SK-N-DZ (cell line): ENCODE data around the gene DTX1.

Experiments
- DNase-seq: peaks from one replicate; pipeline ENCODE4 v3.0.0-alpha.2; 2015; ENCODE audit warnings: low spot score

DTX1 gene

DNA sequence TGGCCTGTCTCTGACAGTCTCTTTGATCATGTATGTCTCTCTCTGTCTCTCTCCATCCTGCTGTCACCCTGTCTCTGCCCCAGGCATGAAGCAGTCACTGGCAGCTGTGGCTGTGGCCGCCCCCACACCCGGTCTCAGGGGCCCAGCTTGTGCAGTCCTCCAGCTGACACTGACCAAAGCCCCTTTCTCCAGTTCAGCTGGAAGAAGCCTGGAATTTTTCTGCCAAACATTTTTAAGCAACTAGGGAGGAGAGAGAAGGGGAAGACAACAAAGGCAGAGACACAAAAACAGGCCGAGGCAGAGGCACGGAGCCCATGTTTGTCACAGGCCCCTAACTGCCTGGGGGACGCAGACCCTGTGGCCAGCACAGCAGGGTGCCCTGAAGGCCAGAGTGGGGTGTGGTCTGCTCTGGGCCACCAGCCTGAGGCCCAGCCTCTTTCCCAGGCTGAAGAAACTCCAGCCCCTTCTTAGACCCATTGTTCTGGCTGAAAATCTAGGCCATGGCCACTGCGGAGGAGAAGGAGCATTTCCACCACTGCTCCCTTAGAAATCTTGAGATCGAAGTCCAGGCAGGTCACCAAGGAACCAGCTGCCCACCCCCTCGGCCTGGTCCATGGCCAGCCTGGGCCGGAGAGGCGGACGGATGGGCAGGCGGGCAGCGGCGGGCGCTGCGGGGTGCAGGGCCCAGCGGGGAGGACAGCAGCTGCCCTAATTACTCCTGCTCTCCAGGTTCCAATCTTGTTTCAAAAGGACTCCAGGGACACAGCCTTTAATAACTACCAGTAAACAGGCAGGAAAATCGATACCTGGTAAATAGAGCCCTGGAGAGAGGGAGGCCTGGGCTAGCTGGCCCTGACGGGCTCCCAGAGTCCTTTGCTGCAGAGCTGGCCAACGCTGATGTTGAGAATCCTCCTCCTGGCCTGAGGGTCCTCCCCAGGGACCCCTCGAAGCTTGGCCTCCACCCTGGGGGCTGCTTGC is 14.9 kb downstream of the DTX1 start:
- DNase-seq, result peak; percentile 28

DNA sequence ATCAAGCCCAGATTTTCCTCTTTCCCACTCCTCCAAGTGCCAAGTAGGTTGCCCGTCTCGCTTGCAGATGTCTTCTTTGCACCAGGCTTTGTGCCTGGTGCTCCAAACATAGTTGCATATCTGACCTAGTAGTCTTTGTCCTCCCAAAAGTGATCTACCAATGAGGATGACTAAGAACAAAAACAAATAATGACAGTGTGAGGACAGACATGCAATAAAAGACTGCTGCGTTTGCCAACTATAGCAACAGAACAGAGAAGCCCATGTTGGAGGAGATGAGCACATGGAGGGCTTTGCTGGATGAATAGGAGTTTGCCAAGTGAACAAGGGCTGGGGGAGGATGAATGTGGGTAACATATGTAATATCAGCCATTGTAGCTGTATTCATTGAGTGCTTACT is 15.6 kb downstream of the DTX1 start:
- DNase-seq, result no peak

DNA sequence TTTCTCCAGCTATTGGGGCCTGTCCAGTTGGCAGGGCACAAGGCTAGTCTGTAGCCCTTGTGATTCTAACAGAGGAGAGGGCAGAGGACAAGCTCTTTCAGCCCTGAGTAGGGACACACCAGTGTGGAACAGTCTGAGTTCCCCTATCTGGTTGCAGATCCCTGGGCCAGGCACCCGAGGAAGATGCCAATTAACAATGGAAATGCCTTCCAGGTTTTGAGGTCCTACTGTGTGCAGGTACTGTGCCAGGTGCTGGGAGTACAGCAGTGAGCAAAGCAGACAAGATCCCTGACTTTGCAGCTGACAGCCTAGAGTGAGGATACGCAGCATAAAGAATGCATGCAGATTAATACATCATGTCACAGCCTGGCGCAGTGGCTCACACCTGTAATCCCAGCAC is 17.1 kb downstream of the DTX1 start:
- DNase-seq, result no peak

DNA sequence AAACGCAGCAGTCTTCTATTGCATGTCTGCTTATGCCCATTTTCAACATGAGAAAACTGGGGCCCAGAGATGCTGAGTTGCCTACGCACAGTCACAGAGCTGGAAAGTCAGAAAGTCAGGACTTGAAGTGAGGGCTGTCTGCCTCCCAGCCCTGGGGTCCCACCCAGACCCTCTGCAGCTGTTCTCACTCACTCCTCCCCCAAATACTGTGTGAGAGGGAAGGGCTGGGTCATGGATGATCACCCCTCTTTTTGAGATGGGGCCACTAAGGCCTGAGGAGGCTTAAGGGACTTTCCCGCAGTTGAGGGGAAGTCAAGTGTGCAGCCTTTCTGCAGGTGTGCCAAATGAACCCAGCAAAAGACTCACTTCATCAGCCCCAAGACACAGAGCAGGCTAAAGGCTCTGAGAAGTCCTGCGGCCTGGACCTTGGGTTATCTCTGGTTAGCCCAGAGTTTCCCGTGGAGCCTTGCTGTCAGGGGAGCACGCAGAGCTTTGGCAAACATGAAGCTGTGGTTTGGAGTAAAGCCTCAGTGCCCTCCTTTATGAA is 18.7 kb downstream of the DTX1 start:
- no peak for DNase-seq

DNA sequence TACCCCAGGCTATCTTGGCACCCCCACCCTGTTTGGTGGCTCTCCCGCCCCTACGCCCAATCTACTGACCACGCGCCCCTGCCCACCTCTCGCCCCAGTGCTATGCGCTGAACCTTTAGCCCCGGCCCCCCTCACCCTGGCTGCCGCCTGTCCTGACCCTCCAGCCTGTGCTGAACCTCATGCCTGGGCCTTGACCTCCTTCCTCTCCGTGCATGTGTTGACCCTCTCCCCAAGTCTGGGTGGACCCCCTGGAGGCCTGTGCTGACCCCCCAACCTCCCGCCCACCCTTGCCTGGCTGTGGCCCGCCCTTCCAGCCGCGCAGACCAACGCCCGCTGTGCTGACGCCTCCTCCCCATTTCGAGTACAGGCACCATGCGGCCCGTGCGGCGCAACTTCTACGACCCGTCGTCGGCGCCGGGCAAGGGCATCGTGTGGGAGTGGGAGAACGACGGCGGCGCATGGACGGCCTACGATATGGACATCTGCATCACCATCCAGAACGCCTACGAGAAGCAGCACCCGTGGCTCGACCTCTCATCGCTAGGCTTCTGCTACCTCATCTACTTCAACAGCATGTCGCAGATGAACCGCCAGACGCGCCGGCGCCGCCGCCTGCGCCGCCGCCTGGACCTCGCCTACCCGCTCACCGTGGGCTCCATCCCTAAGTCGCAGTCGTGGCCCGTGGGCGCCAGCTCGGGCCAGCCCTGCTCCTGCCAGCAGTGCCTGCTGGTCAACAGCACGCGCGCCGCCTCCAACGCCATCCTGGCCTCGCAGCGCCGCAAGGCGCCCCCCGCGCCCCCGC is 20.7 kb downstream of the DTX1 start:
- DNase-seq, result no peak

DNA sequence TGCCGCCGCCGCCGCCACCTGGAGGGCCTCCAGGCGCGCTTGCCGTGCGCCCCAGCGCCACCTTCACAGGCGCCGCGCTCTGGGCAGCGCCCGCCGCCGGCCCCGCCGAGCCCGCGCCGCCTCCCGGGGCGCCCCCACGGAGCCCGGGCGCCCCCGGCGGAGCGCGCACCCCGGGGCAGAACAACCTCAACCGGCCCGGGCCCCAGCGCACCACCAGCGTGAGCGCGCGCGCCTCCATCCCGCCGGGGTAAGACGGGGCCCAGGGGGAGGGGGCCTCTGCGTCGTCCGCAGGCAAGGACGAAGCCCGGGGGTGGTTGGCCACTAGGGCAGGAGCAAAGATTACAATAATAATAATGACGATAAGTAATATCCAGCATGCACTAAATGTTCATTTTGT is 21.3 kb downstream of the DTX1 start:
- DNase-seq, result no peak

DNA sequence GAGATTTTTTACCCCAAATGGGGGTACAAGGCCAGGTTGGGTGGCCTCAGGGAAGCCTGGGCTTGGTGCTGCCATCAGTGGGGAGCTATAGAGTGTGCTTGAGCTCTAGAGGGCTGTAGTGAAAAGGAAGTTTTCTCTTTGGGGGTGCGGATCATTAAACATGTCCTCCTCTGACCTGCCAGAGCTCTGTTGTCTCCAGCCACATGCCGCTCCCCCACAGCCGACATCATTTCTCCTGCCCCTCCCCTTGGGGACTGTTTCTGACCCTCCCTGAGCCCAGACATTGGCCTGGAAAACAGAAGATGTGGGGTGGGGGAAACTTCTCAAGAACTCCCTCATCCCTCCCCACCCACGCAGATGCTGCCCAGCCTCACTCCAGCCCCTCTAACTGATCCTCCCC is 25.3 kb downstream of the DTX1 start:
- no peak for DNase-seq

DNA sequence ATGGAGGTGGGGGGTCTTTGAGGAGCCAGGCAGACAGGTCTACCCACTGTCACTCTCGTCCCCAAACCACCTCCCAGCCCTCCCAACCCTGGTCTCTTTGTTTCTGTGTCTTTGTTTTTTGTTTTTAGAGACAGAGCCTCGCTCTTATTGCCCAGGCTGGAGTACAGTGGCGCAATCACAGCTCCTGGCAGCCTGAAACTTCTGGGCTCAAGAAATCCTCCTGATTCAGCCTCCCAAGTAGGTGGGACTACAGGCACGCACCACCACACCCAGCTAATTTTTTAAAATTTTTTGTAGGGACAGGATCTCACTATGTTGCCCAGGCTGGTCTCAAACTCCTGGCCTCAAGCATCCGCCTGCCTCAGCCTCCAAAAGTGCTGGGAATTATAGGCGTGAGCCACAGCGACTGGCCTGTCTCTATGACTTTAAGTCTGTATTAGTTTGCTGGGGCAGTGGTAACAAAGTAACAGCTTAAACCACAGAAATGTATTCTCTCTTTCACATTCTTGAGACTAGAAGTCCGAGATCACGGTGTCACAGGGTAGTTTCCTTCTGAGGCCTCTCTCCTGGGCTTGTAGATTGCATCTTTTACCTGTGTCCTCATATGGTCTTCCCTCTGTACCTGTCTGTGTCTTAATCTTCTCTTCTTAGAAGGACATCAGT is 26.1 kb downstream of the DTX1 start:
- DNase-seq, result no peak

DNA sequence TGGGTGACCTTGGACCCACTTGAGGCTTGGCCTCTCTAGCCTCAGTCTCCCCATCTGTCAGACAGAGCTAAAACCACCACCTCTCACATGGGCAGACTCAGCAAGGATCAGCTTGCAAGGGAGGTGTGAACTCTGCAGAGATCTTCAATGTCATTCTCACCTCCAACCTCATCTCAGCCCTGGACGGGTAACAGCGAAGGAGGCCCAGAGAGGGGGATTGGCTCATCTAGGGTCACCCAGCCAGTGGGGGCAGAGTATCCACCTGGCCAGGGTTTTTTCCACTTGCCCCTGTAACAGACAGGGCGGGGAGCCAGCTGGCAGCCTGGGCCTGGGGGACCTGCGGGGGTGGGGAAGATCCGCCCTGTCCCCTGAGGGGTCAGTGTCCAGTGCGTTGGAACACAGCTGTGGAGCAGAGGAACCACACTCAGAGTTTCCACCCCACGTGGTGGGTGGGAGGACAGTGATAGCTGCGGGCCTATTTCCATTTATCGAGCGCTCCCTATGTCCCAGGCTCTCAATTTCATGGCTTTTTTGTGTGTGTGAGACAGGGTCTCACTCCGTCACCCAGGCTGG is 27.4 kb downstream of the DTX1 start:
- no peak for DNase-seq

DNA sequence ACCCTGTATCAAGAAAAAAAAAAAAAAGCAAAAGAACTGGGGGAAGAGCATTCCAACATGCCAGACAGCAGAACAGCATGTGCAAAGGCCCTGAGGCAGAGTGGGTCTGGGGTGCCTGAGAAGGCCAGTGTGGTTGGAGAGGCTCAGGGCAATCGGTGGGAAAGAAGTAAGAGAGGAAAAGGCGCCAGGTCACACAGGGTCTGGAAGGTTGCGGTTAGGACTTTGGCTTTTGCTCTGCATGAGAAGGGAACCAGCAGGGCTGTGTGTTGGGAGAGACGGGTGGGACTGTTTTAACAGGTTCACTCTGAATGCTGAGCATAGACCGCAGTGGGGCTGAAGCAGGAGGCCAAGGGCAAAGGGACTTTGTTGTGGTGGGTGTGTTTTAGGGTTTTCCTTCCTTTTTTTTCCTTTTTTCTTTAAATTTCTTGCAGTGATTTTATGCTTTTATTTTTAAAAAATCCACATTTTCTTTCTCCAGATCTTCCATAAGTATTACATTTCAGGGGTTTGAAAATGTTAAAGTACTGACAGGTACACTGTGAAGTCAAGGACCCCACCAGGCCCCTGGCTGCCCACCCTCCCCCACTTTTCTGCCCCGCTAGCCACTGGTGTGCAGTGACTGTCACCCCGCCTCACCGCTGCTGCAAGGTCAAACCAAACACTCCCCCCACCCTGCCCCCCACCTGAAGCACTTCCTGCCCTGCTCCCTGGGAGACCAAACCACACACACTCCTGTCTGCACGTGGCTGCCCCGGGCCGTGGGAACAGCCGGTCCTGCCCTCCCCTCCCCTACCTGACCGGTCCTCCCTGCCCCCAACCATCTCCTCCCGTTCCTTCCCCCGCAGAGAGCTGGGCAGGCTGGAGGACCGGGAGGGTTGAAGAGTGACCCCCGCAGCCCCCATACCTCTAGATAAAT is 30.0 kb downstream of the DTX1 start:
- DNase-seq, result no peak

DNA sequence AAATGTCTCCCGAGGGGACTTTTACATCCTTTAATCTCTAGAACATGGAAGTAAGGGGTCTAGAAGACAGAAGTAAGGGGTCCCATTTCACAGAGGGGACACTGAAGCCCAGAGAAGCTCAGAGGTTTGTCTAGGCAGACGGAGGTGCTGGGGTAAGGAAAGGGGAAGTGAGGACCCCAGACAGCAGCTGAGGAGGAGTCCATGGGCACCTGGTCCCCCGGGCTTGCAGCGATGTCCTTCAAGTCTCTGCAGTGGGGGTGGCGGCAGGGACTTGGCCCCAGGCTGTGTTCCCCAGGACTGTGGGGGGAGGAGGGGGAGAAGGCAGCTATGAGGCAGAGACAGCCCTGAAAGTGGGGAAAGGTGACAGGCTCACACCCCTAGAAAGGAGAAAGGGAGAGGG is 30.7 kb downstream of the DTX1 start:
- DNase-seq, result no peak

DNA sequence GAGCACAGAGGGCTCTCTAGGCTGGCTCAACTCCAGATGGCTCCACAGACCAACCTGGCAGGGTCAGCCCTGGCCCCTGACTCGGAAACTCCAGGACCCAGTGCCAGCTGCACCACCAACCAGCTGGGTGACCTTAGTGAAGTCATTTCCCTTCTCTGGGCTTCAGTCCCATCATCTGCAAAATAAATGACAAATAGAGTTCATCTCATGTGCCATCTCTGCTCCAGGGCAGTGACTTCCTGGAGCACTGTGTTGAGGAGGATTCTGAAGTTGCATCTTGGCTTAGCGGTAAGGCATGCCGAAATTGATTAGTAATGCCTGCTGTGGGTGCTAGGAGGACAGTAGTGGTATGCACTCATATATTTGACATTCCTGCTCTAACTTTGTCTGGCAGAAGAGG is 31.5 kb downstream of the DTX1 start:
- no peak for DNase-seq

DNA sequence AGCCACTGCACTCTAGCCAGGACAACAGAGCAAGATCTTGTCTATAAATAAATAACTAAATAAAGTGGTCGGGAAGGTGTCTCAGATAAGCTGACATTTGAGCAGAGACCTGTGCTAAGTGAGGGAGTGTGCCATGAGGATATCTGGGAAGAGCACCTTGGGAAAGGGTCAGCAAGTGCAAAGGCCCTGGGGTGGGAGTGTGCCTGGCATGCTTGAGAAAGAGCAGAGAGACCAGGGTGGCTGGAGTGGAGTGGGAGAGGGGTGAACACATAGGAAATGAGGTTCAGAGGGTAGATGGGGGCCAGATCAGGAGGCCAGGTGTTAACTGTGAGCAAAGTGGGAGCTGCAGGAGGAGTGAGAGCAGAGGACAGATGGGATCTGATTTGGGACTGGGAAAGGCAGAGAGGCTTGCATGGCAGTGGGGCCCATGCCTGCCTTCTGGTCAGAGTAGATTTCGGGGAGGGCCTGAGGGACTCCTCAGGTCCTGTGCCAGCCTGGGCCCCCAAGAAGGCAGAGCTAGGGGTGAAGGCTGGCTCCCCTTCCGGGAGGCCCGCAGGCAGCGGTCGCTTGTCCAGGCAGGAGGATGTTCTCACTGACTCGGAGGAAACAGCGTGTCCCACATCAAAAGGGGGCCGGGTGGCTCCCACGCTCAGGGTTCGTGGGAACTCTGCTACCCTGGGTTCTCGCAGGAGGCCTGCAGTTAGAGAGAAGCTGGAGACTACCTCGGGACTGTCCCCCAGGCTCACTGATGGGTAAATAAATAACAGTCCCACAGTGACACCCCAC is 32.6 kb downstream of the DTX1 start:
- no peak for DNase-seq

DNA sequence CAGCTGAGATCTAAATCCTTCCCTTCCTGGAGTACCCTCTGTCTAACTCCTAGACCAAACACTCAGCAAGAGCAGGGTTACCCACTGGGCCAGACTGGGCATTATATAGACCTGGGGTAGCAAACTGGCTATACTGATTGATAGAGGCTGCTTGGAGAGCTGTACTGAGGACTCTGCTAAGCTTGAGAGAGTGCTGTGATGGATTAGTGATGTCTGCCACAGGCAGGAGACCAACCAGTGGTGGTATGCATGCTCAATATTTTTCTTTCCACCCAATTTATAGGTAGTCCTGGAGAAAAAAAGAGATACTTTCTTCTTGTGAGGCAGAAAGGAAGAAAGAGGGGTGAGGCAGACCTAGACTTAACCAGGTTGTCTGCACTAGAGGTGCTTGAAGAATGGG is 33.3 kb downstream of the DTX1 start:
- DNase-seq, result no peak

DNA sequence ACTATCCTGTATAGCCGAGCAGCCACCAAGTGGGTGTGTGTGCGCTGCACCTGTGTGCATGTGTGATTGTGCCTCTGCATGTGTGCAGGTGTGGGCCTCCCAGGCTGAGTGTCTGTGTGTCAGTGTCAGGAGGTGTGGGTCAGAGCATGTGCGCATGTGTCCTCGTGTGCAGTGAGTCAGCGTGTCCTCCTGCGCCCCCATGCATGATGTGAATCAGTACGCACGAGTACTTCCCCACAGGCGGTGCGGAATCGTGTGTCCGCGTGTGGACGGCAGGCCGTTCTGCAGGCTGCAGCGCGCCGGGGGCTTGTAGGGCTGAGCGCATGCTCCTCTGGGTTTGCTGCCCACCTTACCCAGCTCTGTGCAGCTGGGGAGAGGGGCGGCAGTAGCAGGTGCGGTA is 34.2 kb downstream of the DTX1 start:
- DNase-seq, result no peak

DNA sequence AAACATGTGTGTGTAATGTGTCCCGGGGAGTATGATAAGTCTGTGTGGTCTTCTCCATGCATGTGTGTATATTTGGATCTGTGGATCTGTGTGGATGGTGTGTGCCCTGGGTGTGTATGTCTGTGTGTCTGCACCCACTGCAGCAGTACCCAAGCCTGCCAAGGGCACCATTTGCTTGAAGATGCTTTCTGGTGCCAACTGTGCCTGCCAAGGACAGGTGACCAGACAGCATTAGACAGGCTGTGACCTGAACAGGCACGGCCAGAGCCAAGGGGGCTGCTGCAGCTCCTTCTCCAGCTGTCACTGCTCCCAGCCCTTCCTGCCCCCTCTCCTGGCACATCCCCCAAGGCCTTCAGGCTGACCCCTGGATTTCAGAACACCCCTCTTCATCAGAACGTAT is 35.0 kb downstream of the DTX1 start:
- no peak for DNase-seq

DNA sequence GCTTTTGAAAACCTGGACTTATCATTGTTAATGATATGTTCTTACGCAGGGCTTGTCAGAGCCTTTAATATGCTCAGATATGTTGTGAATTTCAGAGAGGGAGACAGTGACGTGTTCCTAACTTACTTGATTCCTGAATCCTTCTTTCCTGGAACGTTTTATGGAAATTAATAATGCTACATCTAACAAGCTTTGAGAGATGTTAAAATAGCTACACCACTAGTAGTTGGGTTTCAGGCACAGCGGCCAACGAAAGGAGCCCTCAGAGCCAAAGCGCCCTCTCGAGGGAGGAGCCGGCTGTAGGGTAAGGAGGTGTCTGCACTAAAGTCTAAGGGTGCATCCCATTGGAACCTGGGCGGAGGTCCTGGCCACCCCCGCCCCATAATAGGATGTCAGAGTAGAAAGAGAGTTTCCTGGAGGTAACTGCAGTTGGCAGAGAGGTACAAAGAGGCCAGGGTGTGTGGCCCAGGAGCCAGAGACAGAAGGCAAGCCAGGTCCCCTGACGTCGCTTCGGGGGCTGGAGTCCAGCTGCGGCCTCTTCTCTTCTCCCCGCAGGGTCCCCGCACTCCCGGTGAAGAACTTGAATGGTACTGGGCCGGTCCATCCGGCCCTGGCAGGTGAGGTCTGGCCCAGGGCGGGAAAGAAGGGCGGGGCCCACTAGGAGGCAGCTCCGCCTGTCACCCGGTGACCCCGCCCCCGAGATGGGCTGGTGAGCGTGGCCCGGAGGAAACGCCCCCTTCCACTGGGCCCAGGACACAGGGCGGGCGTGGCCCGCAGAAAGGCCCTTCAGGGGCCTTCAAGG is 36.3 kb downstream of the DTX1 start:
- DNase-seq, result no peak

DNA sequence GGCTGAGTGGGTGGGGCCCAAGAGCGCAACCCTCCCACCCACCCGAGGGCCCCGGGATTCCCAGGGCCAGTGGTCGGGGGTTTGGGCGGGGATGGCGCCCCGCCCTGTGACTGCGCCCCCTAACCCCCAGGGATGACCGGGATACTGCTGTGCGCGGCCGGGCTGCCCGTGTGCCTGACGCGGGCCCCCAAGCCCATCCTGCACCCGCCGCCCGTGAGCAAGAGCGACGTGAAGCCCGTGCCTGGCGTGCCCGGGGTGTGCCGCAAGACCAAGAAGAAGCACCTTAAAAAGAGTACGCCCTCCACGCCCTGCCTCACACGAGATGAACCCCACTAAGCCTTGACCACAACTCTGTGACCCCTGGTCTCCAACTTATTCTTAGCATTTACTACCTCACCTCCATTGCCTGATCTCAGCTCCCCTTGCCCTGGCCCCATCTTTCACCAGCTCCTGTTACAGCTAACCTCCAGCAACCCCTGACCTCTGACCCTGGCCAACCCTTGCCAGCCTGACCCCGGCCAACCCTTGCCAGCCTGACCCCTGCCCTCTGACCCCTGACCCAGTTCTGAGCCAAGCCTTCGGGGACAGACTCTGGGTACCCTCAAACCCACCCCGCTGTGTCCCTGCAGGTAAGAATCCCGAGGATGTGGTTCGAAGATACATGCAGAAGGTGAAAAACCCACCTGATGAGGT is 37.0 kb downstream of the DTX1 start:
- DNase-seq, result no peak
